Astrocyte (in vitro differentiated cells and primary cell): ENCODE data around the gene PLXNA3. TPM values are rescaled to one million over a fixed set of nuclear protein-coding genes. Genes with fewer than 3 reads are reported as not detected.
A peak's percentile ranks its signal among the peaks of the same experiment; 100 is the strongest.

ENCODE experiments used
- DNase-seq: peaks from one replicate; pipeline ENCODE4 v3.0.0-alpha.2; 2010; ENCODE audit warnings: low read depth
- FAIRE-seq: peaks from 2 replicates; lab custom pipeline; 2011; peaks lifted over from hg19 to GRCh38; lab: Jason Lieb, UNC
- H2AFZ ChIP-seq: 2 replicates; pipeline ENCODE4 v1.6.0; 2012; ENCODE audit warnings: low read depth, low read length, inconsistent platforms
- H3K27ac ChIP-seq: 2 replicates; pipeline ENCODE4 v1.5.1; 2011; ENCODE audit warnings: low read depth, low read length, inconsistent platforms
- H3K27me3 ChIP-seq: 2 replicates; pipeline ENCODE4 v1.6.0; 2011; ENCODE audit warnings: low read length, inconsistent platforms; ENCODE audit not compliant: insufficient read depth
- H3K36me3 ChIP-seq: 2 replicates; pipeline ENCODE4 v1.5.1; 2011; ENCODE audit warnings: low read length, inconsistent platforms; ENCODE audit not compliant: insufficient read depth
- H3K4me1 ChIP-seq: 2 replicates; pipeline ENCODE4 v1.5.1; 2011; ENCODE audit warnings: low read length, inconsistent platforms; ENCODE audit not compliant: insufficient read depth
- H3K4me2 ChIP-seq: 2 replicates; pipeline ENCODE4 v1.6.0; 2012; ENCODE audit warnings: low read length, inconsistent platforms
- H3K4me3 ChIP-seq: 2 replicates; pipeline ENCODE4 v1.5.1; 2011; ENCODE audit warnings: low read depth, mild to moderate bottlenecking, low read length, inconsistent platforms; ENCODE audit not compliant: insufficient read depth
- H3K79me2 ChIP-seq: 2 replicates; pipeline ENCODE4 v1.6.0; 2012; ENCODE audit warnings: mild to moderate bottlenecking, low read length, inconsistent platforms; ENCODE audit not compliant: insufficient read depth
- H3K9ac ChIP-seq: 2 replicates; pipeline ENCODE4 v1.6.0; 2012; ENCODE audit warnings: mild to moderate bottlenecking, low read length, inconsistent platforms
- H3K9me3 ChIP-seq: 2 replicates; pipeline ENCODE4 v1.5.1; 2012; ENCODE audit warnings: low read depth, mild to moderate bottlenecking, low read length, inconsistent platforms; ENCODE audit not compliant: insufficient read depth
- H4K20me1 ChIP-seq: 2 replicates; pipeline ENCODE4 v1.6.0; 2012; ENCODE audit warnings: low read length, inconsistent platforms; ENCODE audit not compliant: insufficient read depth
- H3K27ac Mint-ChIP-seq: one replicate; pipeline ENCODE4 v1.8.0; 2021; ENCODE audit warnings: mild to moderate bottlenecking, mixed read lengths; ENCODE audit not compliant: unreplicated experiment
- H3K27me3 Mint-ChIP-seq: one replicate; pipeline ENCODE4 v1.8.0; 2021; ENCODE audit warnings: low read depth, mixed read lengths; ENCODE audit not compliant: unreplicated experiment
- H3K36me3 Mint-ChIP-seq: one replicate; pipeline ENCODE4 v1.8.0; 2021; ENCODE audit warnings: low read depth, mixed read lengths; ENCODE audit not compliant: unreplicated experiment
- H3K4me1 Mint-ChIP-seq: one replicate; pipeline ENCODE4 v1.8.0; 2021; ENCODE audit warnings: low read depth, mixed read lengths; ENCODE audit not compliant: unreplicated experiment
- H3K4me3 Mint-ChIP-seq: one replicate; pipeline ENCODE4 v1.8.0; 2021; ENCODE audit warnings: mild to moderate bottlenecking, moderate library complexity, mixed read lengths; ENCODE audit not compliant: unreplicated experiment
- H3K9me3 Mint-ChIP-seq: one replicate; pipeline ENCODE4 v1.8.0; 2021; ENCODE audit warnings: mild to moderate bottlenecking, mixed read lengths; ENCODE audit not compliant: unreplicated experiment
- CTCF ChIP-seq: IDR thresholded peaks from 2 replicates; pipeline ENCODE4 v1.5.1; 2011; ENCODE audit warnings: low read depth, mild to moderate bottlenecking, inconsistent platforms, low read length, moderate library complexity; ENCODE audit not compliant: insufficient read depth
- EZH2 ChIP-seq: IDR thresholded peaks from 2 replicates; pipeline ENCODE4 v1.6.1; 2012; ENCODE audit warnings: mild to moderate bottlenecking, low read length, inconsistent platforms; ENCODE audit not compliant: insufficient read depth
- total RNA-seq: library from RNA; stranded (reverse); gene quantifications from 2 replicates; pipeline ENCODE4 v1.2.1, GENCODE V29; 2021

The PLXNA3 gene
- total RNA-seq, 1 donor from 2014 or later = 117 TPM

DNA sequence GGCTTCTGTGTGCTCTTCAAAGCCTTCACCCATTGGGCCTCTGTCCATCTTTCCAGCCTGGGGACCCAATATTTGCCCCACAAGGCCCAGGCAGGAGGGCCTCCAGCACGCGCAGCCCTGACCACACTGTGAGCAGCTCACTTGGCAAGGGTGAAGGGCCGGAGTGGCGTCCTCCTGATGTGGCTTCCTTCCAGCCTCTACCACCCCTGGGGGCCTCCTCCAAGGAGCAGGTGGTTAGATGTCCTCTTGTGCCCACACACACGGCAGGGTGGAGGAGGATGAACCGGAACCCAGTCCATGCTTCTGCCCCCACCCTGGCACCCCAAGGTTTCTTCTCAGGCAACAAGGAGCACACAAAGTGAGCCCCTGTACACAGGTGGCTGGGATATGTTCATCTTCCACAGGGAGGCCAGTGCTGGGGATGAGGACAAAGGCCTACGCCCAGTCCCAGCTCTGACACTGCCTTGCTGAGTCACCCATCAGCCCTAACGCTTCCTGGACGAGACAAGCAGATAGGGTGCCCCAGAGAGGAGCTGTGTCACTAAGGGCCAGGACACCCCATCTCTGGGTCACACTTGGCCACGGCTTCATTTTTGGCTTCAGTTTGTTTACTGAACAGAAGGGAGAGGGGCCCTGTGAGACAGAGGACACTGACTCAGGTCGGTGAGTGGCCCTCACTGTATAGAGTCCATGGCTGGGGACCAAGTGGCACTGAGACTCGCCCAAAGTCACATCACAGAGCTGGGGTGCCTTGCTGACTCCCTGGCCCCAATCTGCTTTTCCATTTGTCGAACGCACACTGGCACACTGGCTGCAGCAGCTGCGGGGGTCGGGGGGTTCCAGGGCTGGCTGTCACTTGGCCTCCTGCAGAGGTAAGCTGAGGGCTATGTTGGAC is 26.4 kb downstream of the PLXNA3 start:
- Histone ChIP-seq H4K20me1 (no peaks in the 10 kb centered on the region), H3K36me3 (no peaks in the 10 kb centered on the region), H3K27me3 (no peaks in the 10 kb centered on the region), H3K79me2 (peaks cover 27% of the 10 kb centered on the region), H2AFZ (no peak overlapping the region), H3K4me2 (no peak overlapping the region), H3K9ac (no peak overlapping the region), H3K9me3 (no peaks in the 10 kb centered on the region), H3K27ac (no peak overlapping the region), H3K4me3 (no peak overlapping the region), H3K4me1 (peaks cover 14% of the 10 kb centered on the region)
- Mint-ChIP-seq H3K4me3 (no peak overlapping the region), H3K27ac (no peak overlapping the region), H3K4me1 (no peaks in the 10 kb centered on the region), H3K36me3 (peaks cover 4% of the 10 kb centered on the region), H3K27me3 (no peaks in the 10 kb centered on the region), H3K9me3 (no peaks in the 10 kb centered on the region)
- DNase-seq (no peak), FAIRE-seq (no peak)
- TF ChIP-seq CTCF = no peak
- TF ChIP-seq EZH2 = no peak

GRCh38 chrX:154485150-154486051 is 27.3 kb downstream of the PLXNA3 start:
- no peak overlapping the region for H2AFZ ChIP-seq
- H3K27ac Mint-ChIP-seq = peak overlapping the region; percentile 47
- DNase-seq (no peak), FAIRE-seq (no peak)
- TF ChIP-seq EZH2 (no peak), CTCF (no peak)
- peaks cover 18% of the 10 kb centered on the region for H3K4me1 ChIP-seq
- H3K4me3 Mint-ChIP-seq = peak overlapping the region; percentile 77
- peak overlapping the region; percentile 82 for H3K4me2 ChIP-seq
- peak overlapping the region; percentile 51 for H3K4me3 ChIP-seq
- H3K27ac ChIP-seq = no peak overlapping the region
- H3K9me3 Mint-ChIP-seq = no peaks in the 10 kb centered on the region
- H3K36me3 ChIP-seq = no peaks in the 10 kb centered on the region
- H3K36me3 Mint-ChIP-seq = peaks cover 4% of the 10 kb centered on the region
- peak overlapping the region; percentile 68 for H3K9ac ChIP-seq
- H3K4me1 Mint-ChIP-seq = no peaks in the 10 kb centered on the region
- no peaks in the 10 kb centered on the region for H3K9me3 ChIP-seq
- no peaks in the 10 kb centered on the region for H3K27me3 ChIP-seq
- no peaks in the 10 kb centered on the region for H4K20me1 ChIP-seq
- no peaks in the 10 kb centered on the region for H3K27me3 Mint-ChIP-seq
- peaks cover 34% of the 10 kb centered on the region for H3K79me2 ChIP-seq
